GM06990 (cell line): ENCODE measurements around the gene TRPM6.
"Not testable (repeated sequence)": the region's sequence is repeated elsewhere in the genome, so short reads cannot be mapped to it uniquely, and the experiment has no call there.

ENCODE experiments used
- DNase-seq: peaks from one replicate; pipeline ENCODE4 v3.0.0-alpha.2; 2011; ENCODE audit not compliant: insufficient read length; ENCODE audit errors: extremely low read depth
- H3K27me3 ChIP-seq: replicated peaks from 2 replicates; pipeline ENCODE4 v1.6.0; 2011; ENCODE audit warnings: low read length; ENCODE audit not compliant: control insufficient read depth, insufficient read depth
- H3K36me3 ChIP-seq: 2 replicates; pipeline ENCODE4 v1.5.1; 2011; ENCODE audit warnings: low read length; ENCODE audit not compliant: control insufficient read depth, insufficient read depth
- H3K4me3 ChIP-seq: replicated peaks from 2 replicates; pipeline ENCODE4 v1.5.1; 2011; ENCODE audit warnings: low read depth, mild to moderate bottlenecking, control low read depth, low read length
- CTCF ChIP-seq: IDR thresholded peaks from 2 replicates; pipeline ENCODE4 v1.5.1; 2011; ENCODE audit warnings: low read length, control low read depth, mild to moderate bottlenecking, inconsistent platforms; ENCODE audit not compliant: insufficient read depth, poor library complexity, severe bottlenecking

Gene TRPM6

GRCh38 chr9:74856989-74857388, 30.7 kb downstream of the TRPM6 start:
- Histone ChIP-seq H3K4me3 (no peak overlapping the region), H3K27me3 (no peaks in the 10 kb centered on the region), H3K36me3 (no peaks in the 10 kb centered on the region)
- no peak for TF ChIP-seq CTCF
- DNase-seq, result no peak

DNA sequence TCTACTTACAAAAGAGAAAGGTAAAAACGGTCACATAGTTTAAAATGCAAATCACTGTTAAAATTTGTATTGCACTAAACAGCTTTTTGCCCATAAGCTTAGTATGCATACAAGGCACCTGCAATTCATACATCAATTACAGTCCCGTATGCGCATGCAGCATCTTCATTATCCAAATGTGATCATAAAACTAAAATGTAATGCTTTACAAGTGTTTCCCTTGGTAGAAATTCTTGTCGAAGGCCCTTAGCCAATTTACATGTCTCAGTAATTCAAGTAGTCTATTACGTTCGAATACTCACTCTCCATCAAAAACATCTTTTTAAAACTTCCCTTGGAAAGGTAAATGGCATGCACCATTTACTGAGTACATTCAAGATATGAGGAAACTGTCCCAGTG, 32.6 kb downstream of the TRPM6 start:
- Histone ChIP-seq H3K27me3 (no peaks in the 10 kb centered on the region), H3K4me3 (no peak overlapping the region), H3K36me3 (no peaks in the 10 kb centered on the region)
- no peak for TF ChIP-seq CTCF
- DNase-seq, result no peak

DNA sequence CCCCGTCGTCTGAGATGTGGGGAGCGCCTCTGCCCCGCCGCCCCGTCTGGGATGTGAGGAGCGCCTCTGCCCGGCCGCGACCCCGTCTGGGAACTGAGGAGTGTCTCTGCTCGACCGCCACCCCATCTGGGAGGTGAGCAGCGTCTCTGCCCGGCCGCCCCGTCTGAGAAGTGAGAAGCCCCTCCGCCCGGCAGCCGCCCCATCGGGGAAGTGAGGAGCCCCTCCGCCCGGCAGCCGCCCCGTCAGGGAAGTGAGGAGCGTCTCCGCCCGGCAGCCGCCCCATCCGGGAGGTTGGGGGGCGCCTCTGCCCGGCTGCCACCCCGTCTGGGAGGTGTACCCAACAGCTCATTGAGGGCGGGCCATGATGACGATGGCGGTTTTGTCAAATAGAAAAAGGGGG, 34.7 kb downstream of the TRPM6 start:
- not testable (repeated sequence) for DNase-seq, H3K36me3 ChIP-seq, H3K27me3 ChIP-seq, H3K4me3 ChIP-seq

GRCh38 chr9:74848153-74848525, 39.6 kb downstream of the TRPM6 start:
- Histone ChIP-seq H3K36me3 (no peaks in the 10 kb centered on the region), H3K4me3 (no peak overlapping the region), H3K27me3 (no peaks in the 10 kb centered on the region)
- no peak for TF ChIP-seq CTCF
- DNase-seq, result no peak

DNA sequence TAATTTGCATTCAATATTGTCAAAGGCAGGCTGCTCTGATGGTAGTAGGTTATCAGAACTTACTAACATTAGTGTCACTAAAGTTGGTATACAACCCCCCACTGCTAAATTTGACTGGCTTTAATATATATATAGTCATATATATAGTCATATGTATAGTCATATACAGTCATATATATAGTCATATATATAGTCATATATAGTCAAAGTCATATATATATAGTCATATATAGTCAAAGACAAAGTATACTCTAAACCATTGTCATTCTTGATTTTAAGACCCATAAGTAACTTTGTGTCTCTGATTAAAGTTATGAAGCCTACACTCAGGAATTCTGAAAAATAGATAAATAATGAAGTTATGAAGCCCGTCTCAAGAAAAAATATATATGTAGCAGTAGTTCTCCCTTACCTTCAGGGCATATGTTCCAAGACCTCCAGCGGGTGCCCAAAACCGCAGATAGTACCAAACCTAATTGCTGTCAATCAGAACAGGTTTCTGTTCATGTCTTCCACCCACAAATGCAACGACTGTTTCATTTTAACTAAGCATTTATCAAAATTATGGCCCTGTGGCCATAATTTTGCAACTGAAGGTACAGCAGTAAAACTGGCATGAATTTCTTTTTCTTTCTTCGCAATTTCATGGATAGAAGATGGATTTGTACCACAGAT, 40.1 kb downstream of the TRPM6 start:
- Histone ChIP-seq H3K27me3 (no peaks in the 10 kb centered on the region), H3K4me3 (no peak overlapping the region), H3K36me3 (no peaks in the 10 kb centered on the region)
- TF ChIP-seq CTCF, result no peak
- DNase-seq, result no peak

DNA sequence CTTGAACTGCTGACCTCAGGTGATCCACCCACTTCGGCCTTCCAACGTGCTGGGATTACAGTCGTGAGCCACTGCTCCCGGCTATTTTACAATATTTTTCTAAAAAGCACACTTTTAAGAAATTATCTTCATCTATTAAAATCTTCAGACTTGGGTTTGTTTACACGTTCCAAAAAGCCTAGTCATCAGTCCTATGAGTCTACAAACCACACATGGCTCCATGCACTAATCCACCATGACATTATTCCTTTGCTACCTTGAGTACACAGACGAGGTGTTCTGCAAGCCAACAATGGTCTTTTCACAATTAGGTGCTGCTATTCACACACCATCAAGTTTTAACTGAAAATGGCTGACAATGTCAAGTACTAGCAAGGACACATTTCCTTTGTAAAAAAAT, 41.0 kb downstream of the TRPM6 start:
- H3K36me3 ChIP-seq, result no peaks in the 10 kb centered on the region
- no peak overlapping the region for H3K4me3 ChIP-seq
- no peaks in the 10 kb centered on the region for H3K27me3 ChIP-seq
- no peak for TF ChIP-seq CTCF
- no peak for DNase-seq
